ENCODE results near the gene ADGRL3. TPM values are rescaled to one million over a fixed set of nuclear protein-coding genes. Genes with fewer than 3 reads are reported as not detected.

Gene ADGRL3
- polyA plus RNA-seq, 4 donors: 24.8 to 61.0 (median 30.1) TPM

DNA sequence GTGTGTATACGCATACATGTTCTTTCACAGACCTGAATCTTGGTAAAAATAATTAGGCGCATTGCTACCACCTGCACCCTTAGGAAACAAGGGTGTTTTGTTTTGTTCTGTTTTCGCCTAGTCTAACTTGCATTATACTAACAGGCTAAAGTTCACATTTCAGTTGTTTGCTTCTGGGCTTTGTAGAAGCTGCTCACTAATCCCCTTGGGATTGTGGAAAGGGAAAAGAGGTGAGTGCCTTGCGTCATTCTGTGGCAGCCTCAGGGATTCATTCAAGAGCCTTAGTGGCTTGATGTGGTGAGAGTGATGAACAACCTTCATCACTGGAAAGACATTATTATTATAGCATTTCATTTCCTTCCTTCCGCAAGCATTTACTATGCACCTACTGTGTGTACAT, 331.1 kb downstream of the ADGRL3 start:
- no peak for DNase-seq (ENCODE audit: low read depth in 4 of 4, low spot score in 3 of 4)

DNA sequence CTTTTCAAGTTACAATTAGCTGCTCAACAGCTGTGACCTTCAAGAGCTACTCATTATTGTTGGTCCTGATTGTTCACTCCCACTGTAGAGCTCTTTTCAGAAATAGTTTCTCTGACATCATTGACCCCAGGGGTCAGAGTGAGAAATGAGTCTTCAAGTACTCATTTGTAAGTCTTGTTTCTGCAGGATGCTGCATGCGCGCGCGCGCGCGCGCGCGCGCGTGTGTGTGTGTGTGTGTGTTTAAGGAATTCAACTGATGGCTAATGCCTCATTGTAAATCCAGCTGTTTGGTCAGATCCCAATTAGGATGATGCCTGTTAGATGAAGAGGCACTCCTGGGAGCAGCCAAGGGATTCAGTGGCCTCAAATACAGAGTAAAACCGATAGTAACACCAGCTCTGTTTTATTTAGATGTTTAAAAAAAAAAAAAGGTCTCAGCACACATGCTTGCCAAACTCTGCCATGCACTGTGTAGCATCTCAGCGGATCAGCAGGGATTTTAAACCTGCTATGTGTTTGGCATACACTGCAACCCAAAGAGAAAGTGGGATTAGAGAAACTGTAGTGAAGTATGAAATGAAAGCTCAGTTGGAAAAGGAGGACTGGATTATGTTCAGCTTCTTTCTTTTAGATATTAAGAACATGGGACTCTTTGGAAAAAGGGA, 332.3 kb downstream of the ADGRL3 start:
- peak; percentile 60 to 78 (median 70) for DNase-seq (ENCODE audit: low read depth in 4 of 4, low spot score in 3 of 4)

DNA sequence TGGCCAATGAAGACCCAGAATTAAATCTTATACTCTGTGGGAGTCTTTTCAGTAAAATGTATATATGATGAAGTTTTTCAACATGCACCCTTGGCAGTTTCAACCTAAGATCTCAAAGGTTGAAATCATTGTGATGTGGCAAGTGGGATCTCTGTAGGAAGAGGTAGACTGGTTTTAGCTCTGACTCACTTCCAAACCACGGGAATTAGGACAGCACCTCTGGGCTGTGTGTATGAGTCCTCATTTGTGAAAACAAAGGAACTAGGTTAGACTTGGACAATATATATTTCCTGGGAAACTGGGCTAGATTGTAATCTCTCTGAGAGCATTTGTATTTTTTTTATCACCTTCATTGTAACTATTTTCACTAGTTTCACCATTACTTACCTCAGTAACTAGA, 333.0 kb downstream of the ADGRL3 start:
- DNase-seq (ENCODE audit: low read depth in 4 of 4, low spot score in 3 of 4): no peak

DNA sequence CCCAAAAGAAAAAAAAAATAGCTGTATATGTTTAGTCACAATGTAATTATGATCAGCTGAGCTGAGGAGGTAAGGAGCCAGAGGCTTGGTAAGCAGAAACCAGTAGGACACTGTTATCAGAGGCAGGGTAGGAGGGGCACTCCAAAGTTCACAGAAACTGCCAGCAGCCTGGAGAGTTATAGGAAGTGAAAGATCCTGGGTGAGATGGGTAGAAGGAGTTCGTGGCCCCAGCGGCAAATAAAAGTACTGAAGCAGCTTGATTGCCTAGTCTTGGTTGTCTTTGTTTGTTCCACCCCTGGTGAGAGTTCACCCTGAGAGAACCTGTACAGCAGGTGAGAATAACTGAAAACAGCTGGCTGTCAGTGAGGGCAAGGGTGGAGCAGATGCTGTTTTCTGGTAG, 340.8 kb downstream of the ADGRL3 start:
- DNase-seq (ENCODE audit: low read depth in 4 of 4, low spot score in 3 of 4): no peak

DNA sequence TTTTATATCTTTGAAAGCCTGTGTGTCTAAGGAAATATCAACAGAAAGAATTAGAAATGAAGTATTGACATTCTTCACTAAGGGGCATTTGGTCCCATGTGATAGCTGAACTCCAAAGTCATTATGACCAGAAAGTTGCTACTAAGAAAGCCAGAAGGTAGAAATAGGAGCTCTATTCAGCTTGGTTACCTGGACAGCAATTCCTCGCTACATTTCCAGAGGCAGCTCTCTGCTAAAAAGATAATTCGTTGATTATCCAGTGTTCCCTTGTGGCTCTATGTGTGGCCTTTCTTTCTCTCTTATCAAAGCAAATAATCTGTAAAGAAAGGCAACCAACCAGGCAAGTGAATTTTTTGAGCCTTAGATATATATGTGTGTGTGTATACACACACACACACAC, 341.3 kb downstream of the ADGRL3 start:
- DNase-seq (ENCODE audit: low read depth in 4 of 4, low spot score in 3 of 4): no peak

DNA sequence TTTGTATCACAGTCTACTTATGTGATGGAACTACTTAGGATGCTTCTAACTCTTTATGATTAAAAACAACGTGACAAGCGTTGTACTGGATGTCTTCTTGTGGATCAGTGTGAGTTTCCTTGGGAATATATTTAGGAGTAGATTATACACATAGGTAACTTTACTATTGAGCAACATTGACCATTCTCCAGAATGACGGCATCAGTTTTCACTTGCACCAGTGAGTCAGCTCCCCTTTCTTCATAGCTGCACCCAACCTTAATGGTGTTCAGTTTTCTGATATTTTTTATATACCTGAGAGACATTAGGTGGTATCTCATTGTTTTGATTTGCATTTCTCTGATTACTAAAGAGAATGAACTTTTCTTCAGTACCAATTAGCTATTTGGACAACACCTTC, 343.9 kb downstream of the ADGRL3 start:
- no peak for DNase-seq (ENCODE audit: low read depth in 4 of 4, low spot score in 3 of 4)

DNA sequence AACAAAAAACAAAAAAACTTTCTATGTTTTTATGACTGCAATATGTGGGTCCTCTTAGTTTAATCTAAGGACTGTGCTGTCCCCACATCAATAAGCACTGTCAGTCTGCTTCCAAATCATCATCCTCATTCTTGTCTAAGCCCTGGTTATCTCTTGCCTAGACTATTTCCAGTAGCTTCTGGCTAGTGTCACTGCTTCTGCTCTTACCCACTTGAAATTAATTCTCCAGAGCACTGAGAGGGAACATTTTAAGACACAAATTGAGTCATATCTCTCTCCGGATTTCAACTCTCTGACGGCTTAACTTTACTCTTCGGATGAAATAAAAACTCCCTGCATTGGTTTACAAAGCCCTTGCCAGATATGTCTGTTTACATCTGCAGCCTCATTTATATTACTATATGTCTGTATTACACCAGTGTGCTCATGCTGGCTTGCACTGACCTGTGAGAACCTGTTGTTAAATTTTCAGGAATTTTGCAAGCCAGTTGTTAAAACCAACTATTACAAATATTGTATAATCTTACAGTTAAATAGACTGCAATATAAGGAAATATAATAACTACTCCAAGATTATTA, 345.9 kb downstream of the ADGRL3 start:
- no peak for DNase-seq (ENCODE audit: low read depth in 4 of 4, low spot score in 3 of 4)

DNA sequence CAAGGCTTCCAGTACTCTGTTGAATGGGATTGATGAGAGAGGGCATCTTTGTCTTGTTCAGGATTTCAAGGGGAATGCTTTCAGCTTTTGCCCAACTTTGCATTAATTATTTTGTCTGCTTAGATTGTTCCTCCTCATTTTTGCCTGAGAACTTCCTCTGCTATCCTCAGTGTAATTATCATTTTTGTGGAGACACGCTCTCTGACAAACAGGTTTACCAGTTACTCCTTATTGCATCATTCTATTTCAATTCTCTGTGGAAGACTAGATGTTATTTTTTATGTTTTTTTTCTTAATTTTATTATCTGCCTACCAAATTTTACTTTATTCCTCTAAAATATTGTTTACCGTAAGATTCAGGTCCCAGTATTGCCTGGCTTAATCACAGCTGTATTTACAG, 349.2 kb downstream of the ADGRL3 start:
- DNase-seq (ENCODE audit: low read depth in 4 of 4, low spot score in 3 of 4): no peak

DNA sequence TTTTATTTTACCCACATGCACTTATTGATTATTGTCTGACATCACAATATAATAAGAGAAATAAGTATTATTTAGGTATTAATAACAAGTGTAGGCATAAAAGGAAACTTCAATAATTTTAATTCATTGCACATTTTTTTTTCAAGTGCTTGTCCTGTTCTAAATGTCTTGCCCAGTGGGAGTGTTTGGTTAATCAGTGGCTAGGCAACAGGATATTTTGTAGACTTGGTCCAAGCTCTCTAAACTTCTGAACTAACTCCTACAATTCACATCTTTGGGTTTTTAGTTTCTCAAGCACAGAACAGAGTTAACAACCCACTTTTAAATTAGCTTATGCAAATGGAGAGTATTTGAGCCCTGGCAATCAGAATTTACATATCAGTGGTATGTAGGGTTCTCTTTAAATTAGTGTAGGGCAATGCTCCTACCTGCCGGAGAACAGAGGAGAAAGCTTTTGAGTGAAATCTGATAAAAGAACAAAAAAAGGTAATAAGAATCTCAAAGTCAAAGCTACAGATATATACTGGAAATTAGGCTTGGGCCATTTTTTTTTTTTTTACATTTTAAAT, 353.5 kb downstream of the ADGRL3 start:
- no peak for DNase-seq (ENCODE audit: low read depth in 4 of 4, low spot score in 3 of 4)

DNA sequence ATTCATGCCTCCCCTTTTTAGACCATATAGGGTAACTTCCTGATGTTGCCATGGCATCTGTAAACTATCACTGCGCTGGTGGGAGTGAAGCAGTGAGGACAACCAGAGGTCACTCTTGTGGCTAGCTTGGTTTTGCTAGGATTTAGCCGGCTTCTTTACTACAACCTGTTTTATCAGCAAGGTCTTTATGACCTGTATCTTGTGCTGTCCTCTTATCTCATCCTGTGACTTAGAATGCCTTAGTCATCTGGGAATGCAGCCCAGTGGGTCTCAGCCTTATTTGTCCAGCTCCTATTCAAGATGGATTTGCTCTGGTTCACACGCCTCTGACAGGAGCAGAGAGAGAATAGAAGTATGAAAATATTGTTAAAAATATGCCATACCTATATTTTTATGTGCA, 355.7 kb downstream of the ADGRL3 start:
- DNase-seq (ENCODE audit: low read depth in 4 of 4, low spot score in 3 of 4): no peak

DNA sequence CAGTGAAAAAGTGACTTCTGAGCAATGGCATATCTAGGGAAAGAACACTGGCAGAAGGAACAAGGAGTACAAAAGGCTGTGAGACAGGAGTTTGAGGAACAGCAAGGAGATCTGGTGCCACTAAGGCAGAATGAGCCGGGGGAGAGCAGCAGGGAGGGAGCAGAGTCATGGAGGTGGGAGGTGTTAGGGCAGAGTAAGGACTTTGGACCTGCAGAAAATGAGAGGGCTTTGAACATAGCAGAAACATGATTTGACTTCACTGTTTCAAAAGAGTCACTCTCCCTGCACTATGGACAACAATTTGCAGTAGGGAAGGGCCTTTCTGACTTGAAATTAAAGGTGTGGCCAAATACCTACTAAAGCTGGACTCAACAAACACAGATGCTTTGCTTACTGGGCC, 356.2 kb downstream of the ADGRL3 start:
- no peak for DNase-seq (ENCODE audit: low read depth in 4 of 4, low spot score in 3 of 4)

DNA sequence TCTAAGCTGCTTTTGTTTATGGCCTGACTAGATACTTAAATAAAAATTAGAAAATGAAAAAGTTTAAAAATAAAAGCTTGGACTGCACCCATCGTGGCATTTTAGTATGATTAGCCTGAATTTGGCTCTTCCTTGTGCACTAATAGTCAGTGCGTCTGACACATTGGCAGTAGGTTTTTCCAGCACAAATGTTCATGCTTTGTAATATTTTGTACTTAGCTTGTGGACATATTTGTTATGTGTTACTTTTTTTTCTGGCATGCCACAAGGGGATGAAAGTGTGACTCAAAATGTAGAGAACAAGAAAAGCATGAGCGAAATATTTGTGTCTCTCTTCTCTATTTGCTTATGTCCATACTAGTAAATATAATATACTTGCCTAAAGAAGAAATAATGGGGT, 359.3 kb downstream of the ADGRL3 start:
- no peak for DNase-seq (ENCODE audit: low read depth in 4 of 4, low spot score in 3 of 4)

DNA sequence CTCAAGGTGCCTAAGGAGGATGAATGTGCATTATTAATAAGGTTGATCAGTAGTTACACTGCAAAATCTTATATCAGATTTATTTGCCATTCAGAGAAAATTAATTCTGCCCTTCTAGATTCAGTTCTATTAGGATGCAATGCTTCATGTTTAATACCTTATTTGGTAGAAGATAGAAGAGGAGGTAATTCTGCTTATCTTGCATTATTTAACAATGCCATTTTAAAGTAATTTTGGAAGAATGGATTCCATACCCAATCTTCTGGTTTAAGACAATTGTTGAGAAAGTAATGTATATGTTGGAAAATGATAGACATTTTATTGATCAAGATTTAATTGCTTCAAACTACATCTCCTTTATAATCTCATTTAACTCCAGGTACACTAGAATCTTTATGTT, 360.9 kb downstream of the ADGRL3 start:
- no peak for DNase-seq (ENCODE audit: low read depth in 4 of 4, low spot score in 3 of 4)

DNA sequence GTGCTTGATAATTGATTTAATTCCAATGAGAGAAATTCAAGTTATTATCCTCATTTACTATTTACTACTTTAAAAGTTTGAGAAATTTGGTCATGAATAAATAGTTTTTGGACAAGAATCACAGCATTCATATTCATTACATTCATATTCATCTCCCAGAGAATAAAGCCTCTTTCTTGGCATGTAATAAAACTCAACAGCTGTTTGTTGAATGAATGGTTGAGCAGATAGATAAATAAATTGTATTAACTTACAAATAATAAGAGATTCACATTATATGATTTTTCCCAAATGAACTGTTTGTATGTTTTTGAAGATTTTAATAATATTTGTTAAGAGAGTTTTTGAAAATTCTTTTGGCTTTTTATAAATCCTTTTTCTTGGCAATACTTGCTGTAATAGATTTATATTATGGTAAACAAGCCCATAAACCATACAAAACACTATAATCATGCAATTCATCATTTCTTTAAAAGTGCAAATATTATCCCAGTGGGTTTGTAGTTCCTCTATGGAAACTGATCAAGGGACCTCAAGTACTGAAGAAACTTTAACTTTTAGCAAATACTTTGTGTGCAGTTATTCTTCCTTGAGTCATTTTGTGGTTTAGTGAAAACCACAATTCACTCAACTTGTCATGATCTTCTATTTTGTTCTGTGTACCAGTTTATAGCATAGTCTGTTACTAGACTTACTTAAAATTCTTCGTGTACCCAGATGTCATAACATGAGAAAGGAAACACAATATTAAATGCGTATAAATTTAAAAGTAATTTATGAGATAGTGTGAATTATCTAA, 371.8 kb downstream of the ADGRL3 start:
- no peak for DNase-seq (ENCODE audit: low read depth in 4 of 4, low spot score in 3 of 4)

DNA sequence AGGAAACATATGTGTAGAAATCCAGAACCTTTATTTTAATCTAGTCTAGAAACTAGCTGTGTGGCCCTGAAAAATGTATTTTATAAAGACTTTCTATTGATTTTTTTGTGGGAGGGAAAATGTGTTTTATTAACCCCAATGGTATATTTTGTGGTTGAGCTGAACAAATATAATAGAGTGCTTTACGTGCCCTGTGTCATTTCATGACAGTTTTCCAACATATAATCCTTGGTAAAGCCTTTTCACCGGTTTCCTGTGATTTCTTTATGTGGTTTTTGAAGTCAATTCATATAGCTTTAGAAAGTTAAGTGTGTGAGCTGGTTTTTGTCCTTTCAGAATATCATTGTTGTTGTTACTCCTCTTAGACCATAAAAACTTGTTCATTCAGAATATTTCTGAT, 375.7 kb downstream of the ADGRL3 start:
- DNase-seq (ENCODE audit: low read depth in 4 of 4, low spot score in 3 of 4): no peak

DNA sequence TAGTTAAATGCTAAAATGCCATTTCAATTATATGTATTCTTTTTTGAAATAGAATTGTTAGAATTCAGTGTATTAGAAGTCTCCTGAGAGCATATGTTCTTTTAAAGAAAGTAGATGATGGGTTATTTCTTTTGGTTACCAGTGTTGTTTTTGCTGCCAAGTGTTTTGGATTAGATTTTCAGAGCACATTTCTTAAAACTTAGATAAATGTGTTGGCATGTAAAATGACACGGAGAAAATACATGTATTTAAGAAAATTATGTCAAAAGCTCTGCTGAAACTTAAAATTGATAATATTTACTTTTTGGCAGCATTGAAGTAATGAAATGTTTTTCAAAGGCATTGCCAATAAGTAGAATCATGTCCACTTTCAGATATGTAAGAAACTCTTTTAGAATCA, 379.7 kb downstream of the ADGRL3 start:
- no peak for DNase-seq (ENCODE audit: low read depth in 4 of 4, low spot score in 3 of 4)

DNA sequence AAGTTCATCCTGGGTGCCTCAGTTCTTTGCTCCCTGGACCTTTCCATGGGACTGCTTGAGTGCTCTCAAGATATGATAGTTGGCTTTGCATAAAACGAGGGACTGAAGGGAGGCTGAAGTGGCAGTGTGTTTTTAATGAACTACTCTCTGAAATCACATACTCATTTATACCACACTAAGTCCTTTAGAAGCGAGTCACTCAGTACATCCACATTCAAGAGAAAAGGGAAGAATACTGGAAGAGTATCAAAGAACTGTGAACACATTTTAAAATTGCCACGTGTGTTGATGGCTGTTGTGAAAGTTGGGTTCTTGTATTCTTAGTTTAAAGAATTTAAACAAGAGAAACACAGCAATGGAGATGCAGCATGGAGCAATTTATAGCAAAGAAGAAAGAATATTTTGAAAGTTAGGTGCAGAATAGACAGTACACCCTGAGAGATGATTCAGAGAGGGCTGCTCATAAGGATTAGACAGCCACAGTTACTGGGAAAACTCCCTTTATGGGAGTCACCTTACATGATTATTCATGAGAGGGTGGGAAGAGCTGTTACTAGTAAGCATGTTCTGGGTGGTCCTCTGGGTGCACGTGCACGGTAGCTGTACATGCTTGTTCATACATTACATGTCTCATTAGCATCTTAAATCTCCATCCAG, 380.7 kb downstream of the ADGRL3 start:
- DNase-seq (ENCODE audit: low read depth in 4 of 4, low spot score in 3 of 4): no peak

DNA sequence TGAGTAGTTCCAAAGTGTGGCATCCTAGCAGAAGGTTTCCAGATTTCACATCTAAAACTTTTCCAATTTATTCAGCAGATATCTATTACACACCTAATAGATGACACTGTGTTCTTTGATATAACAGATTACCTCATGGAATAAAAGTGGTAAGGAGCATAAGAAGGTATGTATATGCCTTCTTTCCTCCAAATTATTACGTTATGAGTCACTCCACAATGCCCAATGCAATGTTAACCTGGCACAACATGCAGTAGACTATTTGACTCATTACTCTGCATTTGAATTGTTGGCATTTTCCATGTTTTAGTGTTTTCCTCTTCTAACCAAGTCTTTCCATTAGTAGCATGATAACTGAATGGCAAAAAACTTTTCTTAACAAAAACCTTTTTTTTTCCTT, 383.6 kb downstream of the ADGRL3 start:
- no peak for DNase-seq (ENCODE audit: low read depth in 4 of 4, low spot score in 3 of 4)

DNA sequence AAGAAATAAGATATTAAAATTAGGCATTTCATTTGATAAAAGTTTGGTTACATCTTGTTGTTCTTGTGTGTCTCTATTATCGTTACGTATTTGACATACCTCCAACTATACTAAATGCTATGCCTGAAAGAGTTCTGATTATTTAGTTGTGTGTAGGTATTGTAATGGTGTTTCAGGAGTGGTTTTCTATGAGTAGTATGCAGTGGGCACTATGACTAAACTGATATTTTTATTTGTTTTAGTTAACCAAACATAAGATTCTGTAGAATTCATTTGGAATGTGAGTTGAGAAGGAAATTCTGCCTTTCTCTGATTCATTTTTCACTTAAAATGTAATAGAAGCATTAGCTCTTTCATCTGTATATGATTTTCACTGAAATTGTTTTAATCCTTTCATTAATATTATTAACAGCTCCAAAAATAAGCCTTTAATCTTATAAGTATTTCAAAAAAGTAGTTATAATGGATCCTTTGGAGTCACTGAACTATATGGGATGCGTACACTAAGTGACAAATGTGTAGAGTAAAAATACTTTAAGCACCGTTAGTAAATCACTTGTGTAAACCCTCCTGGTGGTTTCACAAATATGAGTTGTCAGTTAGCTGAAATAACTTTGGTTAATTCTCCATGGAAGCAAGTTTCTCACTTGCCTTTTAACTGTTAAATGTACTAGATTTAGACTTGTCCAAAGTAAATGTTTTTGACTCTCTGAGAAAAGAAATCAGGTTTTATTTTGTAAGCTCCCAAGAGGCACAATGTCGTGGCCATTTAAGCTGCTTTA, 388.7 kb downstream of the ADGRL3 start:
- DNase-seq (ENCODE audit: low read depth in 4 of 4, low spot score in 3 of 4): no peak

DNA sequence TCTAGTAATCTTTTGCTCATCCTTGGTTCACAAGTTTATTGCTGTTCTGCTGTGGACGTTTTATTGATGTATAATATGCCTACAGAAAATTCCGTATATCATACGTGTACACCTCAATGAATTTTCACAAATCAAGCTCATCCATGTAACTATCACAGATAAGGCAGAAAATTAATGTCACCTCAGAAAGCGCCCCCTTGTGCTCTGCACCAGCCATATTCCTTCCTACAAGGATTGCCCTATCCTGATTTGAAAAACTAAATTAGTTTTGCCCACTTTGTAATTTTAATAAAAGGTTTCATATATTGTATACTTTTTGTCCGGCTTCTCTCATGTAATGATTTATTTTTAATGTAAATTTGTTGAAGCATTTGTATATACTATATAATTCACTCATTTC, 390.8 kb downstream of the ADGRL3 start:
- DNase-seq (ENCODE audit: low read depth in 4 of 4, low spot score in 3 of 4): no peak

Data from left renal pelvis (tissue), 4 donors.